Memory B cell (primary cell): ENCODE measurements around the gene NT5C3B.
A peak's percentile ranks its signal among the peaks of the same experiment; 100 is the strongest.
"Not testable (repeated sequence)": the region's sequence is repeated elsewhere in the genome, so short reads cannot be mapped to it uniquely, and the experiment has no call there.

Experiments used
- ATAC-seq: fragments of 150-1000 bp; cut with Tn5 transposase; 2 replicates; pipeline ENCODE4 v1.10.0; 2021; ENCODE audit warnings: low read depth, mild to moderate bottlenecking, moderate library complexity
- DNase-seq, 2 donors: peaks; one replicate each; pipeline ENCODE4 v3.0.0; 2022; ENCODE audit warnings: low spot score in 2 of 2
- H3K27ac Mint-ChIP-seq: one replicate; pipeline ENCODE4 v1.8.0; 2022; ENCODE audit warnings: mild to moderate bottlenecking, moderate library complexity, mixed read lengths
- H3K27me3 Mint-ChIP-seq: one replicate; pipeline ENCODE4 v1.8.0; 2022; ENCODE audit warnings: mixed read lengths
- H3K36me3 Mint-ChIP-seq: one replicate; pipeline ENCODE4 v1.8.0; 2022; ENCODE audit warnings: mild to moderate bottlenecking, mixed read lengths
- H3K4me1 Mint-ChIP-seq: one replicate; pipeline ENCODE4 v1.8.0; 2022; ENCODE audit warnings: mixed read lengths
- H3K4me3 Mint-ChIP-seq: one replicate; pipeline ENCODE4 v1.8.0; 2022; ENCODE audit warnings: mild to moderate bottlenecking, moderate library complexity, mixed read lengths
- H3K9me3 Mint-ChIP-seq: one replicate; pipeline ENCODE4 v1.8.0; 2022; ENCODE audit warnings: mixed read lengths

NT5C3B gene

GRCh38 chr17:41835800-41836549 lies at the start of gene NT5C3B:
Gene NT5C3B (minus strand): TSS chr17:41836232. CDS start chr17:41836193, 39 bp downstream.
- ATAC-seq (peak; percentile 85), DNase-seq (peak; percentile 41 to 62)
- Mint-ChIP-seq H3K4me1 (peaks cover 7% of the 10 kb centered on the region), H3K9me3 (no peaks in the 10 kb centered on the region), H3K4me3 (peak within 1 kb of the TSS; percentile 85), H3K27me3 (peaks cover 2% of the 10 kb centered on the region), H3K27ac (peak within 1 kb of the TSS; percentile 63), H3K36me3 (peaks cover 6% of the 10 kb centered on the region)

- H3K9me3 Mint-ChIP-seq: no peaks in the 10 kb centered on the region
- peaks cover 4% of the 10 kb centered on the region for H3K4me1 Mint-ChIP-seq
- ATAC-seq: no peak
- H3K27me3 Mint-ChIP-seq: no peaks in the 10 kb centered on the region
- H3K4me3 Mint-ChIP-seq: no peak overlapping the region
- DNase-seq: no peak
- H3K27ac Mint-ChIP-seq: no peak overlapping the region
- H3K36me3 Mint-ChIP-seq: peaks cover 28% of the 10 kb centered on the region
Observed at GRCh38 chr17:41885733-41886132, 49.7 kb upstream of the NT5C3B start.

- no peak overlapping the region for H3K27ac Mint-ChIP-seq
- no peak overlapping the region for H3K4me3 Mint-ChIP-seq
- H3K9me3 Mint-ChIP-seq: no peaks in the 10 kb centered on the region
- peaks cover 33% of the 10 kb centered on the region for H3K36me3 Mint-ChIP-seq
- no peaks in the 10 kb centered on the region for H3K27me3 Mint-ChIP-seq
- DNase-seq (no peak), ATAC-seq (no peak)
- H3K4me1 Mint-ChIP-seq: peaks cover 4% of the 10 kb centered on the region
Observed at GRCh38 chr17:41882756-41883155, 46.7 kb upstream of the NT5C3B start.

- Mint-ChIP-seq H3K9me3 (no peaks in the 10 kb centered on the region), H3K4me1 (peaks cover 4% of the 10 kb centered on the region), H3K4me3 (no peak overlapping the region), H3K36me3 (peaks cover 28% of the 10 kb centered on the region), H3K27ac (no peak overlapping the region), H3K27me3 (no peaks in the 10 kb centered on the region)
- DNase-seq (no peak), ATAC-seq (no peak)
Observed at GRCh38 chr17:41880130-41880529, 44.1 kb upstream of the NT5C3B start.

- H3K36me3 Mint-ChIP-seq: peaks cover 17% of the 10 kb centered on the region
- not testable (repeated sequence) for H3K27me3 Mint-ChIP-seq
Observed at GRCh38 chr17:41874293-41874670, 38.2 kb upstream of the NT5C3B start.

GRCh38 chr17:41873559-41874292 lies 37.7 kb upstream of the NT5C3B start:
- H3K27ac Mint-ChIP-seq: no peak overlapping the region
- ATAC-seq: no peak
- H3K36me3 Mint-ChIP-seq: peaks cover 17% of the 10 kb centered on the region

More at GRCh38 chr17:41874293-41874670, 38.2 kb upstream of the NT5C3B start:
- not testable (repeated sequence) for H3K4me3 Mint-ChIP-seq, H3K9me3 Mint-ChIP-seq, H3K27ac Mint-ChIP-seq, ATAC-seq, DNase-seq, H3K4me1 Mint-ChIP-seq

GRCh38 chr17:41871789-41872188 lies 35.8 kb upstream of the NT5C3B start:
- peaks cover 8% of the 10 kb centered on the region for H3K36me3 Mint-ChIP-seq
- H3K27ac Mint-ChIP-seq: no peak overlapping the region

More at GRCh38 chr17:41873559-41874292, 37.7 kb upstream of the NT5C3B start:
- H3K9me3 Mint-ChIP-seq: no peaks in the 10 kb centered on the region
- no peak for DNase-seq
- no peak overlapping the region for H3K4me3 Mint-ChIP-seq
- no peaks in the 10 kb centered on the region for H3K27me3 Mint-ChIP-seq
- no peaks in the 10 kb centered on the region for H3K4me1 Mint-ChIP-seq

GRCh38 chr17:41870627-41871026 lies 34.6 kb upstream of the NT5C3B start:
- H3K27ac Mint-ChIP-seq: no peak overlapping the region
- ATAC-seq: no peak

More at GRCh38 chr17:41871789-41872188, 35.8 kb upstream of the NT5C3B start:
- no peak for ATAC-seq
- H3K9me3 Mint-ChIP-seq: no peaks in the 10 kb centered on the region
- no peak for DNase-seq
- H3K4me3 Mint-ChIP-seq: no peak overlapping the region
- no peaks in the 10 kb centered on the region for H3K27me3 Mint-ChIP-seq
- no peaks in the 10 kb centered on the region for H3K4me1 Mint-ChIP-seq

GRCh38 chr17:41870097-41870496 lies 34.1 kb upstream of the NT5C3B start:
- peaks cover 3% of the 10 kb centered on the region for H3K4me1 Mint-ChIP-seq

More at GRCh38 chr17:41870627-41871026, 34.6 kb upstream of the NT5C3B start:
- Mint-ChIP-seq H3K4me1 (peaks cover under 1% of the 10 kb centered on the region), H3K9me3 (no peaks in the 10 kb centered on the region), H3K4me3 (no peak overlapping the region), H3K36me3 (peaks cover 8% of the 10 kb centered on the region), H3K27me3 (no peaks in the 10 kb centered on the region)
- no peak for DNase-seq

GRCh38 chr17:41869426-41869825 lies 33.4 kb upstream of the NT5C3B start:
- H3K27ac Mint-ChIP-seq: no peak overlapping the region
- H3K4me3 Mint-ChIP-seq: no peak overlapping the region
- no peaks in the 10 kb centered on the region for H3K9me3 Mint-ChIP-seq
- H3K36me3 Mint-ChIP-seq: peaks cover 8% of the 10 kb centered on the region
- DNase-seq (no peak), ATAC-seq (no peak)
- peaks cover 3% of the 10 kb centered on the region for H3K4me1 Mint-ChIP-seq
- H3K27me3 Mint-ChIP-seq: no peaks in the 10 kb centered on the region

More at GRCh38 chr17:41870097-41870496, 34.1 kb upstream of the NT5C3B start:
- no peak for DNase-seq
- H3K27ac Mint-ChIP-seq: no peak overlapping the region
- no peaks in the 10 kb centered on the region for H3K9me3 Mint-ChIP-seq
- H3K36me3 Mint-ChIP-seq: peaks cover 8% of the 10 kb centered on the region
- no peaks in the 10 kb centered on the region for H3K27me3 Mint-ChIP-seq
- no peak for ATAC-seq
- H3K4me3 Mint-ChIP-seq: no peak overlapping the region

- Mint-ChIP-seq H3K27ac (no peak overlapping the region), H3K27me3 (no peaks in the 10 kb centered on the region), H3K4me1 (peaks cover 3% of the 10 kb centered on the region), H3K9me3 (no peaks in the 10 kb centered on the region), H3K4me3 (no peak overlapping the region), H3K36me3 (peaks cover 8% of the 10 kb centered on the region)
- ATAC-seq (no peak), DNase-seq (no peak)
Observed at GRCh38 chr17:41868568-41868967, 32.5 kb upstream of the NT5C3B start.

GRCh38 chr17:41865596-41865893 lies 29.5 kb upstream of the NT5C3B start:
- H3K9me3 Mint-ChIP-seq: no peaks in the 10 kb centered on the region
- DNase-seq: no peak
- H3K4me3 Mint-ChIP-seq: no peak overlapping the region
- no peaks in the 10 kb centered on the region for H3K27me3 Mint-ChIP-seq
- no peak for ATAC-seq
- H3K27ac Mint-ChIP-seq: no peak overlapping the region
- peaks cover 12% of the 10 kb centered on the region for H3K4me1 Mint-ChIP-seq
- peaks cover 4% of the 10 kb centered on the region for H3K36me3 Mint-ChIP-seq

GRCh38 chr17:41864836-41865595 lies 29.0 kb upstream of the NT5C3B start, which contains the start of gene KLHL11:
Gene KLHL11 (minus strand): TSS chr17:41865423. CDS start chr17:41865370, 53 bp downstream.
- peak; percentile 93 for ATAC-seq
- no peaks in the 10 kb centered on the region for H3K9me3 Mint-ChIP-seq
- H3K36me3 Mint-ChIP-seq: peaks cover 4% of the 10 kb centered on the region
- DNase-seq: peak; percentile 79 to 81
- no peak within 1 kb of the TSS for H3K27ac Mint-ChIP-seq
- H3K4me1 Mint-ChIP-seq: peaks cover 13% of the 10 kb centered on the region
- no peak within 1 kb of the TSS for H3K4me3 Mint-ChIP-seq
- H3K27me3 Mint-ChIP-seq: no peaks in the 10 kb centered on the region

- H3K4me3 Mint-ChIP-seq: no peak overlapping the region
- no peak for DNase-seq
- peaks cover 4% of the 10 kb centered on the region for H3K36me3 Mint-ChIP-seq
- no peak overlapping the region for H3K27ac Mint-ChIP-seq
- H3K27me3 Mint-ChIP-seq: no peaks in the 10 kb centered on the region
- no peak for ATAC-seq
- H3K9me3 Mint-ChIP-seq: no peaks in the 10 kb centered on the region
- H3K4me1 Mint-ChIP-seq: peaks cover 13% of the 10 kb centered on the region
Observed at GRCh38 chr17:41864498-41864835, 28.4 kb upstream of the NT5C3B start.
